Aortic smooth muscle cell (primary cell): ENCODE measurements around the gene ARMCX5. TPM values are rescaled to one million over a fixed set of nuclear protein-coding genes. Genes with fewer than 3 reads are reported as not detected.

ENCODE experiments used
- total RNA-seq: library from RNA; depleted of rRNA; stranded (reverse); fragments of >200 nt; gene quantifications from 2 replicates; pipeline ENCODE4 v1.2.3, GENCODE V29; 2014

Gene ARMCX5
- total RNA-seq, result 21.8 and 25.3 TPM in 2 replicates

DNA sequence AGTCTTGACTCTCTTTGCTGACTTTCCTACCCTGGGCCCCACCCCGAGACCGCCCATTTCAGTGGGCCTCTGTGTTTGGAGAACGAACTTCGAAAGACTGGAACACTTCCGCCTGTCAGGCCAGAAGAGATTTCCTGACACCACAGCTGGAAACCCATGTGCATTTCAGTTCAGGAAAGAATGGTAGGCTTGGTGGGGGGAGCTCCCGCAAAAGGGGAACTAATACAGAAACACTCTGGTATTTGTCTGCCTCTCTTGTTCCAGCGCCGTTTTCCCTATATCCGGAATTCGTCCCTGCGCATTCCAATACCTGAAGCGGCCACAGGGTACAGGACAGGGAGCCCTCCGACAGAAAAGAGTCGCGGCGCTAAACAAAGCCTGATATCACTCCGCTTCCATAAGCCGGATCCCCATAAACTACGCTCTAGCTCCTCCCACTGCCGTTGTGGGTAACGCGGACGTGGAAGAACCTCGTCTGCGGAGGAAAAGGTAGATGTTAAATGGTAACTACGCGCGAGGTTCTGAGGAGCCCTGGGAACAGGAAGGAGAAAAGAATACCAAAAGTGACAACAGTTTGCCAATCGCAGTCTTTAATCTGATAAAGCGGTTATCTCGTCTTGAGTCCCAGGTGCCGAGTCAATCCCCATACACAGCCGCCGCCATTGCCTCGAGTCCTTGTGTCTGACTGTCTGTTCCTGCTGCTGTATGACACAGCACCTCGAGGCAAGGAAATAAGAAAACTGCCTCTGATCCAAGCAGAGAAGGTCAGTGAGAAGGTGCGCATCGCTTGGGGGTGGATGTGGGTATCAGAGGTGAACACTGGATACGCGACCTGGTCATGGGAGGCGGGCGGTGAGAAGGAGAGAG lies at the start of gene ARMCX5:
Gene ARMCX5, plus strand, starts transcription at position 432 of the 867 bp plus-strand sequence. CDS start 2,627 bp downstream, outside the sequence.

DNA sequence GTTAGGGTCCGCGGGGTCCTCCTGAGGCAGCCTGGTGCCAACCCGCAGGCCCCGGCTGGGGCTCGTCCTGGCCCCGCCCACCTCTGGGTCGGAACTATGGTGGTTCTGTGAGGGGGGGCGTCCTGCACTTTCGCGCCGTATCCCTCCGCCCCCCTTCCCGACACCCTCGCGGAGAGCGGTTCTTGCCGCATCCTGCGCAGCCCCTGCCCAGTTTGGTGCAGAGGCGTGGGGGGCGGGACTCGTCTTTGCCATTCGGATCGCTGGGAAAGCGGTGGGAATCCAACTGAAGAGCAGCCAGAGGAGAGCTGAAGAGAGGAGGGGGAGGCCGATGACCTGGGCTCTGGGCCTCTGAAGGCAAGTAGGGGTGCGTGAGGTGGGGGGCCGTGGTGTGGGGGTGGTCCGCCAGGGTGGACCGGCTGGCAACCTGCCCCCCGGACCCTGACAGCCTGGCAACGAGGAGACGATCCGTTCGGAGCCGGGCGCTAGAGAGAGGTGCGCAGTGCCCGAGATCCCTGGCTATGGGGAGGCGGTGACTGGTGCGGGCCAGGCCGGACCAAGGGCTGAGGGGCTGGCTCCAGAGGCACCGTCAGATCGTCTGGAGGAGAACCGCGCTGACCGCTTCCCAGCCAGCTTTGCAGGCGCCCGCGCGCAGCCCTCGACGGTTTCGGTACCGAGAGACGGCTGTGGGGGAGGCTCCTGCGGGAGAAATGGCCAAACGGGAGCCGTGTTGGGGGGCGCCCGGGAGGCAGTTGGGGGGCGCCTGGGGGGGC lies 52.1 kb downstream of the ARMCX5 start, which contains the start of gene GPRASP1:
Gene GPRASP1, plus strand, starts transcription at position 242 of the 770 bp plus-strand sequence. CDS start 2,431 bp downstream, outside the sequence.

Other genes starting within 250 kb of the ARMCX5 start
- gene NXF2B, start 159.5 kb upstream of the ARMCX5 start, total RNA-seq, result not detected in 2 replicates
- not detected in 2 replicates for gene TCP11X2, start 127.7 kb upstream of the ARMCX5 start, total RNA-seq
- 4.9 and 6.3 TPM in 2 replicates for gene TMSB15A, start 82.8 kb upstream of the ARMCX5 start, total RNA-seq
- gene GPRASP1, start 52.0 kb downstream of the ARMCX5 start, total RNA-seq, result 2.3 and 2.9 TPM in 2 replicates
- 16.2 and 17.8 TPM in 2 replicates for gene GPRASP2, start 112.9 kb downstream of the ARMCX5 start, total RNA-seq
- gene GPRASP3, start 121.2 kb downstream of the ARMCX5 start, total RNA-seq, result 3.8 and 6.2 TPM in 2 replicates